GM19324 (cell line): Measurements from ENCODE around the gene FMNL2.

ENCODE experiments used
- ATAC-seq: cut with Tn5 transposase; IDR thresholded peaks from one replicate; pipeline ENCODE4 v1.9.1; 2021; ENCODE audit warnings: mild to moderate bottlenecking, moderate library complexity; ENCODE audit not compliant: unreplicated experiment, low FRiP score

Gene FMNL2

GRCh38 chr2:152564754-152565551 is 230.0 kb downstream of the FMNL2 start:
- peak; percentile 56 for ATAC-seq

GRCh38 chr2:152565884-152566727 is 231.1 kb downstream of the FMNL2 start:
- ATAC-seq: no peak

GRCh38 chr2:152566728-152567069 is 231.7 kb downstream of the FMNL2 start:
- ATAC-seq: no peak

DNA sequence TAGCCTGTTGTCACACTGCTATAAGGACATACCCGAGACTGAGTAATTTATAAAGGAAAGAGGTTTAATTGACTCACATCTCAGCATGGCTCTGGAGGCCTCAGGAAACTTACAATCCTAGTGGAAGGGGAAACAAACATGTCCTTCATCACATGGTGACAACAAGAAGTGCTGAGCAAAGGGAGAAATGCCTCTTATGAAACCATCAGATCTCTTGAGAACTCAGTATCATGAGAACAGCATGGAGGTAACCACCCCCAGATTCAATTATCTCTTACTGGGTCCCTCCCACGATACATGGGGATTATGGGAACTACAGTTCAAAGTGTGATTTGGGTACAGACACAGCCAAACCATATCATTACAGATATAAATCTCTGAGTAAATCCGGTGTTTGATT is 233.6 kb downstream of the FMNL2 start:
- ATAC-seq: no peak

GRCh38 chr2:152569186-152569585 is 234.2 kb downstream of the FMNL2 start:
- ATAC-seq: no peak

DNA sequence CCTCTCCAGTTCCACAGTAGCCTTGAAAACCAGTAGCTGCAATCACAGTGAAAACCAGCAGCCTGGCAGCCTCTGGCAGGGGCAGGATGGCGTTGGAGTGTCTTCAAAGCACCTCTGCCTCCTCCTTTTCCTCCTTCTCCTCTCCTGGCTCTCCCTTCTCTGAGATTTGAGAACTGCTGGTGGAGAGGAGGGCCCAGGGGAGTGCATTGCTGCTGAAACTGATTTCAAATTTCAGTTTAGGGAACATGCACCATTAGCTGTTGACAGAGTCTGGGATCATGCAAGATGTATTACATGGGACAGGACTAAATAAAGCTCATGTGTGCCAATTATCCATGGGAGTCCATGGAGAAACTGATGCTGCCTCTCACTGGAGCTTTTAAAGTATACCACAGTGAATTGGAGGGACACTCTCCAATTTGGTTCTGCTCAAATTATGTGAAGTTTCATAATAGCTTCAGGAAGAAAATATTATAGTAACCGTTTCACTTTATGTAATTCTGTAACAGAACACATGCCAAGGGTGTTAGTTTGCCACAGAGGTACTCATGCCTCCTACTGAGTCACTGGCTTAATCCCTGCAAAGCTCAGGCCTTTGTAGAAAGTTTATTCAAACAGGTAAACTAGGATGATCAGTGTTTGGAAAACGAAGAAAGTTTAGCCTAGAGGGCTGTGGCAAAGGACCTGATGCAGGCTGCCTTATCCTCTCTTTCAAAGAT is 236.2 kb downstream of the FMNL2 start:
- no peak for ATAC-seq

- no peak for ATAC-seq
Measured at GRCh38 chr2:152572031-152572430, 237.1 kb downstream of the FMNL2 start.

GRCh38 chr2:152573168-152573567 is 238.2 kb downstream of the FMNL2 start:
- no peak for ATAC-seq

DNA sequence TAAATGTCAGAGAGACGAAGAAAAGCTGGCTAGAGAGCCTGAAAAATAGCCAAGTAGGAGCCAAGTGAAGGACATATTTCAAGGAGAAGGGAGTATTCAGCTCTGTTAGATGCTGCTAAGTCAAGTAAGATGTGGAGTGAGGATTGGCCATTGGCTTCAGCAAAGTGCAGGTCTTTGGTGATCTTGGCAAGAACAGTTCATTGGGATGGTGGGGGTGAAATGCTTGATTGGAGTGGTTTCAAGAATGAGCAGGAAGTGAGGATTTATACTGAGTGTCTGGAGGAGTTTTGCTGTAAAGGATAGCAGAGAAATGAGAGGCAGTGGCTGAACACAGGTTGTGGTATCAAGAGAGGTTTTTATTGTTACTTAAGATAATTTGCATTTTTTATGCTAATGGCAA is 242.6 kb downstream of the FMNL2 start:
- no peak for ATAC-seq

DNA sequence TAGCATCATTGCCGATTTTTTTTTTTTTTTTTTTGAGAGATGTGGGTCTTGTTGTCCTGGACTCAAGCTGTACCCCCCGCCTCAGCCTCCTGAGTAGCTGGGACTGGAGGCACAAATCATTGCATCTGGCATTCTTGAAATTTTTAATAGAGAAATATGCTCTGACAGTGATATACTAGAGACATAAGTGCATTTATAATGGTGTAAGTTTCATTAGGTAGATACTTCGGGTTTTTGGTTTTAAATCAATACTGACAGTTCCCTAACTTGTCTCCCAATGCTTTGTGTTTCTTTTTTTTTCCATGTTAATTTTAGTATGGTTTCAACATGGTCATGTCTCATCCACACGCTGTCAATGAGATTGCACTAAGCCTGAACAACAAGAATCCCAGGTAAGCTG is 243.6 kb downstream of the FMNL2 start:
- no peak for ATAC-seq

- no peak for ATAC-seq
Measured at GRCh38 chr2:152580714-152581113, 245.7 kb downstream of the FMNL2 start.

GRCh38 chr2:152581360-152581759 is 246.4 kb downstream of the FMNL2 start:
- no peak for ATAC-seq

DNA sequence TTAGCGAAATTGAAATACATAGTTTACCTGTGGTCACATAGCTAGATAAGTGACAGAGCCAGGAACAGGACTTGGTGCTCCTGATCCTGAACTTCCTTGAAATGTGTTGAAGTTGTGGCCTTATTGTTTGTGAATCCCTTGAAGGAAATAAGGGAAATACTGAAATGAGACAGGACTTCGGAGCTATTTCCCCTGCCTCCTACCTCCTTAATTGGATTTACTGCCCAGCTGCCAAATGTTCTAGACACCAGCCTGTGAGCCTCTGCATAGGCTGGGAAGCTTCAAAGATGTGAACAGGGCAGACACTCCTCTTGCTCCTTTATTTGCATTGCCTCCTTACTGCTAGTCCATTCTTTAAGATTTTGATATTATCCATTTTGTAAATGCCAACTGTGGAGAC is 247.1 kb downstream of the FMNL2 start:
- no peak for ATAC-seq

- no peak for ATAC-seq
Measured at GRCh38 chr2:152583512-152584229, 248.7 kb downstream of the FMNL2 start.

DNA sequence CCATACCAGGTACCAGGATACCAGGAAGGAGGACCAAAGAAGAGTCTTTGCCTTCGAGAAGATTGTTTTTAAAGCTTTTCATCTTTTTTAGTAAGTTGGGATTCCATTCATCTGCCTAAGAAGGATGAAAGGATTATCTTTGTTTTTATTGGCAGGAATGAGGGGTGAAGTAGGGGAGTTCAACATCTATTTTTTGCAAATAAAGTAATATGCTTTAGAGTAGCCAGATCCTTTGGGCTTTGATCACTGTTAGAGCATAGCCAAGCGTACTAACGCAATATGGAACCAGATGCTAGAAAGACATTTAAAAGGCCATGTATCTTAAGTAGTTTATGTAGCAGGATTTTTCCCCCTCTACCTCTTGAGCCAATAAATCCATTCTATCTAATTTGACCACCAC is 249.3 kb downstream of the FMNL2 start:
- ATAC-seq: no peak

DNA sequence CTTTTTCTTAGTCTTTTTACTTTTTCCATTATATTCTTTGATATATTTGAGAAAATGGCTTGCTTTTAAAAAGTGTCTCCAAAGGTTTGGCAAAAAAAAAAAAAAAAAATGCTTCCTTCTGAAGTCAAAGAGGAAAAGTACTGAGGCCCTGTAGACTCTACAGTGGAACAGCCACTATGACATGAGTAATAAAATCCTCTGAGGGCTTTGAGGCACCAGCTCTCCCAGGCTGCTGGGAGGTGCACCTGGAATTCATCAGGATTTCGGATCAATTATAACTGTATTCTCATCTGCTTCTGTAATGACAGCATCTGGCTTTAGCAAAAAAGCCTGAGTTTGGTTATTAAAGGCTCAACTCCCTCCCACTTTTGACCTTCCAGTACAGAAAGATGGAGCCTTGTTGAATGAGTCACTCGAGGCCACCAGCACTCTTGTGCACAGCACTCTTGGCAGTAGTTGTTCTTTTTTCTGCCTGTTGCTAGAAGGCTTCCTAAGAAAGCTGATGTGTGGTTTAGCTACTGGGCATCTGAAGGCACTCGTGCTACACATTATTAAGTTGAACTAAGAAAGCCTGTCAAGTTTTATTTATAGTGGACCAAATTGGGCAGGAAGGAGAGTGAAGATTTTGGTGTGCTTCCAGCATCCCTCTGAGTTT is 251.0 kb downstream of the FMNL2 start:
- ATAC-seq: no peak

DNA sequence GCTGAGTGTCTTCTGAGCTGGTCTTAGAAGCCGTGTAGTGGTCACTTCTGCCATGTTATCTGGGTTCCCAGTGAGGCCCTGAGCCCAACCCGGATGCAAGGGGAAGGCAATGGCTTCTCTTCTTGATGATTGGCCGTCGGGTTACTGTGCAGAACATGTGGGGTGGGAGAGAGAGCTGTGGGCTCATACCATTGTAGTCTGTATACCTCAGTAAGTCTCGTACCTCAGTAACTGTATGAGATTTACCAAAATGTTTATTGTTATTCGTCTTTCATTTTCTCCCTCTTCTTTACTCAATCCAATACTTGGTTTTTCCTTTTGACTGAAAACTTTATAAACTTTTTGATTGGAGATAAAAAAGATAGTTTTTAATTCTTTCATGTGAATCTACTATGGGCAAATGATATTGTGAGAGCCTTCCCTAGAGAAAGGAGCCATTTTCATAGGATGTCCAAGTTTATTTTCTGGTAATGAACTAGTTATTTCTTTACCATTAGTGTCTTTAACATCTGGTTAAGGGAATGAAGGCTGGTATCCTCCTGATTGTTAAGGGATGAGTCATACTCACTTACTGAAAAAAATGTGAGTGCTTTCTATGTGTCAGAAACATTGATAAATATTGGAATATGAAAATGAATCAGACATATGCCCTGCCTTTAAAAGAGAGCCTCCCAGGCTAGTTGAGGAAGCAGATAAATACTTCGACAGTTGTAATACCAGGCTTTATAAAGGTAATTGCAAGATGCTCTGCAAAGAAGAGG is 252.4 kb downstream of the FMNL2 start:
- ATAC-seq: no peak

DNA sequence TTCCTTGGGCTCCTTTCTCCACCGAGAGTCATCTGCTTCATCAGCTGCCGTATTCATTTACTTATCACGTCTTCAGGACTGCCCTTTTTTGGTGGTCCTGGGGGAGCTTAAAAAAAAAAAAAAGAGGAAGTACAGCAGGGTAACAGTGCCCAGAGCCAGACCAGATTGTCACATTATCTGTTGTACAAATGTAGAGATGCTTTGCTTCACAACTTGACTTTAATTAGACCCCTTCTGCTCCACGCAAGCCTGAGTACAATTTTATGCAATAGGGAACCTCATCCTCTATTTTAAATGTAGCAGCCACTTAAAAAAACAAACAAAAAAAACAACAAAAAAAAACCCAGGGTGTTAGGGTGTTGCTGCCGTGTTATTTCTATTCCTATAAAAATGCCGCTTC is 254.0 kb downstream of the FMNL2 start:
- ATAC-seq: no peak

DNA sequence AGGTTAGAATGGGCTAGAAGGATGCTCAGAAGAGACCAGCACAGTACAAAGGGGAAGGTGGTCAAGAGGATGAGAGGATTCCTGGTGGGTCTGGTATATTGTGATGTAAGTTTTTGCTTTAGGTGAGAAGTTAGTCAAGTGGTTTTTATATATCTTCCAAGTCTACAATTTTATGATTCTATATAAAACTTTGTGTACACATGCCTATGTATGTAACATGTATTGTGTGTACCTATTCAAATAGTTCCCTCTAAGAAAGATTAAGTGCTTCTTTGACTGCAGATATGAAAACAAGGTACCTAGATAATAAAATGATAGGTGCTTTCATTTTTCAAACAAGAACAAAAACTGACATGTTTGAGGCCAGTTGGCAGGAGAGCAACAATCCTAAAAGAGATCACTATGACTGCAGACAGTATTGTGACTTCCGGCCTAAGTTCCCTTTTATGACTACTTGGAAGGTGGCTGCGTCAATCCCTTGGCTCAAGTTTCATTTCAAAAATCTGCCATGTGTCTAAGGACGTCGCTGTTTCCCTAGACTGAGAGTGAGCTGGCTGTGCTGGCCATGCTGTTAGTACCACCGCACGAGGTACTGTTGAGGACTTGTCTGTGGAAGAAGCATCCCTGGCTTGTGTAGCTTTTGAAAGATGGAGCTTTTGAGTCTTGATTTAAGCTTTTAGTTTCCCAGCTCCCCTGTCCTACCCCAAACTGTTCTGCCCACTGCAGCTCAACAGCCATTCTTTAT is 259.2 kb downstream of the FMNL2 start:
- ATAC-seq: no peak
